Measurements from ENCODE around the gene JAK1.

DNA sequence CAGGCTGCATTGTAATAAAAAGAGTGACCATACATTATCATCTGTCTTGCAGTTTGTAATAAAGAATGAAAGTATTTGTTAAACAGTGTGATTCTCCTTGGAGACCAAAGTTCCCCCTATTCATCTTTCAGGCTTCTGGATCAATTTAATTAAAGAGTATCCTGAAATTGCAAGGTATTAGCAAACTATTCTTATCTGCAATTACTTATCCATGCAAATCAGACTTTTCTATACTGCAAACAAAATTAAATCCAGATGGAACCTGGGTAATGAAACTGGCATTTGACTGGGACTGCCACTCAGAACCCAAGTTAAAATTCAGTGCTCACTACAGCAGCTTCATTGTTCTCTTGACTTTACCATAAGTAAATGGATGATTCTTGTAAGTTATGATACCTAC, 37.1 kb downstream of the JAK1 start:
- TF ChIP-seq, protein P1, sequence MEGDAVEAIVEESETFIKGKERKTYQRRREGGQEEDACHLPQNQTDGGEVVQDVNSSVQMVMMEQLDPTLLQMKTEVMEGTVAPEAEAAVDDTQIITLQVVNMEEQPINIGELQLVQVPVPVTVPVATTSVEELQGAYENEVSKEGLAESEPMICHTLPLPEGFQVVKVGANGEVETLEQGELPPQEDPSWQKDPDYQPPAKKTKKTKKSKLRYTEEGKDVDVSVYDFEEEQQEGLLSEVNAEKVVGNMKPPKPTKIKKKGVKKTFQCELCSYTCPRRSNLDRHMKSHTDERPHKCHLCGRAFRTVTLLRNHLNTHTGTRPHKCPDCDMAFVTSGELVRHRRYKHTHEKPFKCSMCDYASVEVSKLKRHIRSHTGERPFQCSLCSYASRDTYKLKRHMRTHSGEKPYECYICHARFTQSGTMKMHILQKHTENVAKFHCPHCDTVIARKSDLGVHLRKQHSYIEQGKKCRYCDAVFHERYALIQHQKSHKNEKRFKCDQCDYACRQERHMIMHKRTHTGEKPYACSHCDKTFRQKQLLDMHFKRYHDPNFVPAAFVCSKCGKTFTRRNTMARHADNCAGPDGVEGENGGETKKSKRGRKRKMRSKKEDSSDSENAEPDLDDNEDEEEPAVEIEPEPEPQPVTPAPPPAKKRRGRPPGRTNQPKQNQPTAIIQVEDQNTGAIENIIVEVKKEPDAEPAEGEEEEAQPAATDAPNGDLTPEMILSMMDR (IDR thresholded peaks at IDR 0.05) = no peak
- TF ChIP-seq POLR2A (IDR thresholded peaks at IDR 0.05) = no peak
